Measurements from ENCODE around the gene TENM4.

TENM4 gene

GRCh38 chr11:79186669-79187068, 254.2 kb downstream of the TENM4 start:
- no peaks in the 10 kb centered on the region for H3K36me3 Mint-ChIP-seq (ENCODE audit: low read depth)
- peaks cover 43% of the 10 kb centered on the region for H3K27me3 Mint-ChIP-seq
- H3K9me3 Mint-ChIP-seq: peaks cover 15% of the 10 kb centered on the region
- H3K4me1 Mint-ChIP-seq (ENCODE audit: low read depth): peaks cover 16% of the 10 kb centered on the region
- intact Hi-C loops (cut with micrococcal nuclease): no loop called here
- no peak overlapping the region for H3K4me3 Mint-ChIP-seq
- no peak overlapping the region for H3K27ac Mint-ChIP-seq

- peaks cover 44% of the 10 kb centered on the region for H3K27me3 Mint-ChIP-seq
- intact Hi-C loops (cut with micrococcal nuclease): no loop called here
- peaks cover 16% of the 10 kb centered on the region for H3K4me1 Mint-ChIP-seq (ENCODE audit: low read depth)
- H3K4me3 Mint-ChIP-seq: no peak overlapping the region
- no peaks in the 10 kb centered on the region for H3K36me3 Mint-ChIP-seq (ENCODE audit: low read depth)
- H3K9me3 Mint-ChIP-seq: peaks cover 15% of the 10 kb centered on the region
- no peak overlapping the region for H3K27ac Mint-ChIP-seq
Measured at GRCh38 chr11:79185351-79185750, 255.5 kb downstream of the TENM4 start.

- Mint-ChIP-seq H3K9me3 (peaks cover 15% of the 10 kb centered on the region), H3K4me1 (ENCODE audit: low read depth) (peaks cover 13% of the 10 kb centered on the region), H3K27me3 (peaks cover 44% of the 10 kb centered on the region), H3K27ac (no peak overlapping the region), H3K36me3 (ENCODE audit: low read depth) (no peaks in the 10 kb centered on the region), H3K4me3 (no peak overlapping the region)
- intact Hi-C loops (cut with micrococcal nuclease): no loop called here
Measured at GRCh38 chr11:79184285-79184684, 256.5 kb downstream of the TENM4 start.

- H3K4me1 Mint-ChIP-seq (ENCODE audit: low read depth): no peaks in the 10 kb centered on the region
- H3K36me3 Mint-ChIP-seq (ENCODE audit: low read depth): no peaks in the 10 kb centered on the region
- intact Hi-C loops (cut with micrococcal nuclease): no loop called here
- no peak overlapping the region for H3K4me3 Mint-ChIP-seq
- H3K27ac Mint-ChIP-seq: no peak overlapping the region
- peaks cover 42% of the 10 kb centered on the region for H3K27me3 Mint-ChIP-seq
- peaks cover 5% of the 10 kb centered on the region for H3K9me3 Mint-ChIP-seq
Measured at GRCh38 chr11:79182794-79183193, 258.0 kb downstream of the TENM4 start.

- intact Hi-C loops (cut with micrococcal nuclease): no loop called here
- Mint-ChIP-seq H3K9me3 (no peaks in the 10 kb centered on the region), H3K4me3 (no peak overlapping the region), H3K27me3 (peaks cover 27% of the 10 kb centered on the region), H3K36me3 (ENCODE audit: low read depth) (no peaks in the 10 kb centered on the region), H3K27ac (no peak overlapping the region), H3K4me1 (ENCODE audit: low read depth) (no peaks in the 10 kb centered on the region)
Measured at GRCh38 chr11:79179087-79179486, 261.7 kb downstream of the TENM4 start.

GRCh38 chr11:79174045-79175008, 266.5 kb downstream of the TENM4 start:
- no peak overlapping the region for H3K27ac Mint-ChIP-seq
- no peaks in the 10 kb centered on the region for H3K4me1 Mint-ChIP-seq (ENCODE audit: low read depth)
- no peaks in the 10 kb centered on the region for H3K9me3 Mint-ChIP-seq
- H3K4me3 Mint-ChIP-seq: no peak overlapping the region
- H3K27me3 Mint-ChIP-seq: peaks cover 20% of the 10 kb centered on the region
- intact Hi-C loops (cut with micrococcal nuclease): no loop called here
- no peaks in the 10 kb centered on the region for H3K36me3 Mint-ChIP-seq (ENCODE audit: low read depth)

GRCh38 chr11:79173615-79174014, 267.2 kb downstream of the TENM4 start:
- H3K4me3 Mint-ChIP-seq: no peak overlapping the region
- no peaks in the 10 kb centered on the region for H3K4me1 Mint-ChIP-seq (ENCODE audit: low read depth)
- no peaks in the 10 kb centered on the region for H3K36me3 Mint-ChIP-seq (ENCODE audit: low read depth)
- intact Hi-C loops (cut with micrococcal nuclease): no loop called here
- no peaks in the 10 kb centered on the region for H3K9me3 Mint-ChIP-seq
- peaks cover 20% of the 10 kb centered on the region for H3K27me3 Mint-ChIP-seq
- no peak overlapping the region for H3K27ac Mint-ChIP-seq

DNA sequence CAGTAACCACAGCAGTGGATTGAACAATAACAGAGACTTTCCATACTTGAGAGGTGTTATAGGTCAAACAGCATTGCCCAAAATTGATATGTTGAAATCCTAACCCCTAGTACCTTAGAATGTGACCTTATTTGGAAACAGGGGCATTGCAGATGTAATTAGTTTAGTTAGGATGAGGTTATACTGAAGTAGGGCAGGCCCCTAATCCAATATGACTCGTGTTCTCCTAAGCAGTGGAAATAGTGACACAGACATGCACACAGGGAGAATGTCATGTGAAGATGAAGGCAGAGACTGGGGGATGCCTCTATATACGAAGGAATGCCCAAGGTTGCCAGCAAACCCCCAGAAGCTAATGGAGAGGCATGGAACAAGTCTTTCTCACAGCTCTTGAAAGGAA, 270.5 kb downstream of the TENM4 start:
- H3K27me3 Mint-ChIP-seq: peaks cover 15% of the 10 kb centered on the region
- no peaks in the 10 kb centered on the region for H3K36me3 Mint-ChIP-seq (ENCODE audit: low read depth)
- no peak overlapping the region for H3K27ac Mint-ChIP-seq
- intact Hi-C loops (cut with micrococcal nuclease): no loop called here
- H3K4me3 Mint-ChIP-seq: no peak overlapping the region
- no peaks in the 10 kb centered on the region for H3K4me1 Mint-ChIP-seq (ENCODE audit: low read depth)
- H3K9me3 Mint-ChIP-seq: no peaks in the 10 kb centered on the region

- Mint-ChIP-seq H3K27ac (no peak overlapping the region), H3K4me3 (no peak overlapping the region), H3K4me1 (ENCODE audit: low read depth) (no peaks in the 10 kb centered on the region), H3K36me3 (ENCODE audit: low read depth) (no peaks in the 10 kb centered on the region), H3K27me3 (peaks cover 12% of the 10 kb centered on the region), H3K9me3 (no peaks in the 10 kb centered on the region)
- intact Hi-C loops (cut with micrococcal nuclease): no loop called here
Measured at GRCh38 chr11:79168530-79169110, 272.2 kb downstream of the TENM4 start.

DNA sequence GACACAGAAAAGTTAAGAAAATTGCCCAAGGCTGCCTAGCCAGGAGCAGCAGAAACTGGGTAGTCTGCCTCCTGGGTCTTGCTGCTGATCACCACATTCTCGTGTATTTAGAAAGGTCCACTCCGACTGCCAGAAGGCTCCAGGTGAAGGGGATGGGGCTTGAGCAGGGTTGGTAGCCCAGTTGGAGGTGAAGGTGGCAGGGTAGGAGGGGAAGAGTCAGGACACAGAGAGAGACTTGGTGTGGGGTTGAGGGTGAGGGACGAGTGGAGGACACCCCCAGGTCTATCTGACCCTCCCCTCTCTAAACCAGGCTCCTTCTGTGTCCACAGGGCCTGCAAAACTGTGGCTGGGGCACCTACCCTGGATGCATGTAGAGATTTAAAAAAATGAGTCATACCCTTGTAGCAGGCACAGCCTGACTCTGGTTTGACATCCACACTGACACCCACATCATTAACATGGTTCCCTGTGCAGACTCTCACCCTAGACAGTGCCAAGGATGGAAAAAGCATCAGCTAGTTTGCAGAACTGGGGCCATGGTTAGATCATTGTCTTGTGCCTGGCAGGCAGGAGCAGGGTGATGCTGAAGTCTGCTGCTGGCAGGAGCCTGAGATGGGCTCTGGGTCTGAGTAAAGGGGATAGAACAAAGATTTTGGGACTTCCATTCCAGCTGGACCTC, 273.2 kb downstream of the TENM4 start:
- H3K27me3 Mint-ChIP-seq: peaks cover 13% of the 10 kb centered on the region
- H3K27ac Mint-ChIP-seq: no peak overlapping the region
- no peak overlapping the region for H3K4me3 Mint-ChIP-seq
- intact Hi-C loops (cut with micrococcal nuclease): no loop called here
- H3K9me3 Mint-ChIP-seq: no peaks in the 10 kb centered on the region
- H3K4me1 Mint-ChIP-seq (ENCODE audit: low read depth): no peaks in the 10 kb centered on the region
- no peaks in the 10 kb centered on the region for H3K36me3 Mint-ChIP-seq (ENCODE audit: low read depth)

DNA sequence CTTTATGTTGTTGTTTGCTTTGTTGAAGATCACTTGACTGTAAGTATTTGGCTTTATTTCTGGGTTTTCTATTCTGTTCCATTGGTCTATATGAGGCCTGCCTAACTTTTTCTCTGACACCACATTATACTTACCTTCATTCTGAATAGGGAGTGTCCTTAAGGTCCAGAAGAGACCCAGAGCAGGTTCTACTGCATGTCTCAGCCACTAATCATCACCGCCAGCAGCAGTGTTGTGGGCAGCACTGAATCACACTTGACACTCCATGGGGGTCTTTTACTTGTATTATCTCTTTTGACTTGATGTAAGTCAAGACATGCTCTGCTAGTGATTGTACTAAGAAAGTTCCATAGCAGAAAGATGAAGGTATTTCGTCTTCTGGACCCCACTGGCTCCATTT, 274.9 kb downstream of the TENM4 start:
- intact Hi-C loops (cut with micrococcal nuclease): no loop called here

GRCh38 chr11:79160791-79161403, 279.9 kb downstream of the TENM4 start:
- peaks cover 9% of the 10 kb centered on the region for H3K27me3 Mint-ChIP-seq
- H3K36me3 Mint-ChIP-seq (ENCODE audit: low read depth): no peaks in the 10 kb centered on the region
- intact Hi-C loops (cut with micrococcal nuclease): no loop called here
- H3K9me3 Mint-ChIP-seq: no peaks in the 10 kb centered on the region
- no peaks in the 10 kb centered on the region for H3K4me1 Mint-ChIP-seq (ENCODE audit: low read depth)
- H3K27ac Mint-ChIP-seq: no peak overlapping the region
- H3K4me3 Mint-ChIP-seq: no peak overlapping the region

More for the DNA sequence above, 274.9 kb downstream of the TENM4 start:
- Mint-ChIP-seq H3K27me3 (peaks cover 12% of the 10 kb centered on the region), H3K9me3 (no peaks in the 10 kb centered on the region), H3K36me3 (ENCODE audit: low read depth) (no peaks in the 10 kb centered on the region), H3K27ac (no peak overlapping the region), H3K4me1 (ENCODE audit: low read depth) (no peaks in the 10 kb centered on the region), H3K4me3 (no peak overlapping the region)

DNA sequence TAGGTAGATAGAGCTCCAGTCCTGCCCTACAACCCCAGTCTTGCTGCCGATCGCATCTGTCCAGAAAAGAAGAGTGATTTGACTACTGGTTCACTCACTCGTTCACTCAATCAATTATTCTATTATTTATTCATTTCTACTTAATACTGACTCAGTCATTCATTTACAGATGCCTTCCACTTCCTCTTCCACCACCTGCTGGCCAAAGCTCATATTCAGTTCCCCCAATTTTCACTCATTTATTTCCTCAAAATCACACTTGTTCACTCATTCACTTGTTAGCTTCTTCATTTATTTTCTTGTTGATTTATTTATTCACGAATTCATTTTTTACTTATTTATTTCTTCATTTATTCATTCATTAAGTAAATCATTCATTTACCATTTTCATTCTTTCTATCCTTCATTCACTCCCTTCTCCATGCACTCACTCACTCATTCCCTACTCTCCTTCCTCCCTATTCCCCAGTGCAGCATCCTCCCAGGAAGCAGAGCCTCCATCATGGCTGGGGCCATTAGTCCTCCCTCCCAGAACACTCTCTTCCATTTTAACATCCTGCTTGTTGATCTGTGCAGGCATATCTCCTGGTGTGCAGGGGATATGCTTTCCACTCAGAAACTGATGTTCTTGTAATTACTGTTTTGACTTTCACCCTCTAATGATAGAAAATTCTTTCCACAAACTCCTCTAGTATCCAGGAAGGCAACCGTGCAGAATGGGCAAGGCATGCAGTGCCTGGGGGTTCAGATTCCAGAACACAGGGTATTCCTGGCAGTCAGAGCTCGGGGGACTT, 281.0 kb downstream of the TENM4 start:
- Mint-ChIP-seq H3K9me3 (no peaks in the 10 kb centered on the region), H3K27ac (no peak overlapping the region), H3K27me3 (peaks cover 11% of the 10 kb centered on the region), H3K4me3 (no peak overlapping the region), H3K4me1 (ENCODE audit: low read depth) (no peaks in the 10 kb centered on the region), H3K36me3 (ENCODE audit: low read depth) (no peaks in the 10 kb centered on the region)
- intact Hi-C loops (cut with micrococcal nuclease): no loop called here

Measured in dendritic cell treated with granulocyte-macrophage colony-stimulating factor and Interleukin-4, amounts not matched to agents 40 ng/mL and 50 ng/mL, for 4 days (primary cell).